H9 (cell line): ENCODE measurements around the gene KLHL10. TPM values are rescaled to one million over a fixed set of nuclear protein-coding genes. Genes with fewer than 3 reads are reported as not detected.
A peak's percentile ranks its signal among the peaks of the same experiment; 100 is the strongest.

Experiments
- DNase-seq: peaks from one replicate; pipeline ENCODE4 v3.0.0-alpha.2; 2017
- H2AFZ ChIP-seq: one replicate; pipeline ENCODE4 v1.6.1; 2013; ENCODE audit warnings: mild to moderate bottlenecking, low read length, control low read depth, moderate library complexity
- H2AK5ac ChIP-seq: 2 replicates; pipeline ENCODE4 v1.6.1; 2013; ENCODE audit warnings: low read length, control low read depth, mixed read lengths; ENCODE audit not compliant: insufficient read length
- H2BK120ac ChIP-seq: one replicate; pipeline ENCODE4 v1.6.1; 2013; ENCODE audit warnings: low read depth, mild to moderate bottlenecking, low read length, control low read depth, inconsistent platforms; ENCODE audit not compliant: poor library complexity, severe bottlenecking
- H2BK12ac ChIP-seq: 2 replicates; pipeline ENCODE4 v1.6.1; 2013; ENCODE audit warnings: low read length, control low read depth, mixed read lengths, low read depth; ENCODE audit not compliant: insufficient read length
- H2BK15ac ChIP-seq: 2 replicates; pipeline ENCODE4 v1.6.1; 2013; ENCODE audit warnings: low read depth, low read length, control low read depth
- H2BK20ac ChIP-seq: one replicate; pipeline ENCODE4 v1.6.1; 2013; ENCODE audit warnings: low read depth, mild to moderate bottlenecking, low read length, control low read depth, inconsistent platforms; ENCODE audit not compliant: poor library complexity, severe bottlenecking
- H2BK5ac ChIP-seq: 2 replicates; pipeline ENCODE4 v1.6.1; 2013; ENCODE audit warnings: low read length, control low read depth, mixed read lengths; ENCODE audit not compliant: insufficient read length
- H3K14ac ChIP-seq: 2 replicates; pipeline ENCODE4 v1.6.1; 2013; ENCODE audit warnings: low read length, control low read depth; ENCODE audit not compliant: insufficient read depth
- H3K18ac ChIP-seq: 2 replicates; pipeline ENCODE4 v1.6.1; 2013; ENCODE audit warnings: low read depth, mild to moderate bottlenecking, mixed read lengths, low read length, control low read depth; ENCODE audit not compliant: insufficient read length
- H3K23ac ChIP-seq: 2 replicates; pipeline ENCODE4 v1.6.1; 2013; ENCODE audit warnings: low read length, control low read depth, mixed read lengths, low read depth; ENCODE audit not compliant: insufficient read length
- H3K23me2 ChIP-seq: 2 replicates; pipeline ENCODE4 v1.6.1; 2013; ENCODE audit warnings: low read depth, mild to moderate bottlenecking, mixed read lengths, low read length, control low read depth; ENCODE audit not compliant: insufficient read length, poor library complexity, severe bottlenecking
- H3K27ac ChIP-seq: 2 replicates; pipeline ENCODE4 v1.5.1; 2013; ENCODE audit warnings: low read length, control low read depth, mixed read lengths, low read depth; ENCODE audit not compliant: insufficient read length
- H3K27me3 ChIP-seq: 2 replicates; pipeline ENCODE4 v1.6.1; 2013; ENCODE audit warnings: low read length, control low read depth, inconsistent platforms; ENCODE audit not compliant: insufficient read depth
- H3K4ac ChIP-seq: 2 replicates; pipeline ENCODE4 v1.6.1; 2013; ENCODE audit warnings: low read depth, mild to moderate bottlenecking, control low read depth, inconsistent platforms, low read length, moderate library complexity
- H3K4me1 ChIP-seq: 2 replicates; pipeline ENCODE4 v1.6.1; 2013; ENCODE audit warnings: low read length, control low read depth, inconsistent platforms; ENCODE audit not compliant: insufficient read depth
- H3K4me2 ChIP-seq: 2 replicates; pipeline ENCODE4 v1.6.1; 2013; ENCODE audit warnings: low read length, control low read depth, mixed read lengths; ENCODE audit not compliant: insufficient read length, insufficient read depth
- H3K56ac ChIP-seq: 2 replicates; pipeline ENCODE4 v1.6.1; 2013; ENCODE audit warnings: low read depth, mild to moderate bottlenecking, mixed read lengths, low read length, control low read depth; ENCODE audit not compliant: insufficient read length
- H3K79me1 ChIP-seq: 2 replicates; pipeline ENCODE4 v1.6.1; 2013; ENCODE audit warnings: low read depth, mild to moderate bottlenecking, moderate library complexity, low read length, control low read depth, inconsistent platforms; ENCODE audit not compliant: insufficient read depth, poor library complexity, severe bottlenecking
- H3K79me2 ChIP-seq: 2 replicates; pipeline ENCODE4 v1.6.1; 2013; ENCODE audit warnings: low read length, control low read depth, inconsistent platforms; ENCODE audit not compliant: insufficient read depth
- H3K9ac ChIP-seq: 2 replicates; pipeline ENCODE4 v1.6.1; 2013; ENCODE audit warnings: low read length, control low read depth, mixed read lengths; ENCODE audit not compliant: insufficient read length; ENCODE audit errors: extremely low read depth
- H3K9me3 ChIP-seq: one replicate; pipeline ENCODE4 v1.6.1; 2013; ENCODE audit warnings: low read depth, low read length, inconsistent platforms; ENCODE audit not compliant: control insufficient read depth
- H3T11ph ChIP-seq: one replicate; pipeline ENCODE4 v1.6.1; 2013; ENCODE audit warnings: mild to moderate bottlenecking, low read length, control low read depth, inconsistent platforms
- H4K20me1 ChIP-seq: one replicate; pipeline ENCODE4 v1.6.1; 2013; ENCODE audit not compliant: control insufficient read depth, insufficient read length, insufficient read depth
- H4K5ac ChIP-seq: 2 replicates; pipeline ENCODE4 v1.6.1; 2013; ENCODE audit warnings: low read depth, mild to moderate bottlenecking, mixed read lengths, low read length, control low read depth; ENCODE audit not compliant: insufficient read length
- H4K8ac ChIP-seq: replicated peaks from 2 replicates; pipeline ENCODE4 v1.6.1; 2013; ENCODE audit warnings: low read length, control low read depth, mixed read lengths, low read depth; ENCODE audit not compliant: insufficient read length
- H4K91ac ChIP-seq: 2 replicates; pipeline ENCODE4 v1.6.1; 2013; ENCODE audit warnings: low read depth, mild to moderate bottlenecking, moderate library complexity, mixed read lengths, low read length, control low read depth; ENCODE audit not compliant: insufficient read length
- H3K27ac Mint-ChIP-seq, 3 experiments: 2 replicates in 2 of 3; 3 replicates in 1 of 3; pipeline ENCODE4 v1.8.0; 2020 to 2021; ENCODE audit warnings: mixed read lengths in 3 of 3, mild to moderate bottlenecking in 1 of 3, moderate library complexity in 1 of 3
- H3K27me3 Mint-ChIP-seq: 2 replicates; pipeline ENCODE4 v1.8.0; 2021; ENCODE audit warnings: low read depth, mild to moderate bottlenecking, moderate library complexity, mixed read lengths
- H3K36me3 Mint-ChIP-seq, 3 experiments: 2 replicates in 2 of 3; 3 replicates in 1 of 3; pipeline ENCODE4 v1.8.0; 2020 to 2021; ENCODE audit warnings: low read depth in 3 of 3, mixed read lengths in 3 of 3; ENCODE audit not compliant: insufficient read depth in 1 of 3
- H3K4me1 Mint-ChIP-seq, 2 experiments: 2 replicates each; pipeline ENCODE4 v1.8.0; 2020; ENCODE audit warnings: mixed read lengths in 2 of 2
- H3K4me3 Mint-ChIP-seq, 2 experiments: 2 replicates in 1 of 2; 3 replicates in 1 of 2; pipeline ENCODE4 v1.8.0; 2020 to 2021; ENCODE audit warnings: mild to moderate bottlenecking in 2 of 2, mixed read lengths in 2 of 2, moderate library complexity in 1 of 2
- H3K9me3 Mint-ChIP-seq, 2 experiments: 2 replicates in 1 of 2; 3 replicates in 1 of 2; pipeline ENCODE4 v1.8.0; 2020; ENCODE audit warnings: mild to moderate bottlenecking in 2 of 2, mixed read lengths in 2 of 2, moderate library complexity in 1 of 2
- WGBS: extraction: QIAGEN DNeasy Blood & Tissue Kit; methylation state at CpG from one replicate; pipeline ENCODE4 v1.1.7; 2013; ENCODE audit warnings: missing lambda C conversion rate, low lambda C conversion rate, mixed read lengths; ENCODE audit not compliant: insufficient read length; ENCODE audit errors: extremely low coverage; 5-methylcytosine and 5-hydroxymethylcytosine counted together
- total RNA-seq: library from RNA; stranded (reverse); gene quantifications from 2 replicates; pipeline ENCODE4 v1.2.1, GENCODE V29; 2021
- TF ChIP-seq, protein P1 (sequence below): fragments of 200-600 bp; sonication (generic); conservative IDR thresholded peaks from 3 replicates; pipeline ENCODE4 v1.8.0; 2021; ENCODE audit warnings: antibody characterized with exemption, mild to moderate bottlenecking

The KLHL10 gene
- total RNA-seq, 1 experiment from 2014 or later: 0.46 TPM

DNA sequence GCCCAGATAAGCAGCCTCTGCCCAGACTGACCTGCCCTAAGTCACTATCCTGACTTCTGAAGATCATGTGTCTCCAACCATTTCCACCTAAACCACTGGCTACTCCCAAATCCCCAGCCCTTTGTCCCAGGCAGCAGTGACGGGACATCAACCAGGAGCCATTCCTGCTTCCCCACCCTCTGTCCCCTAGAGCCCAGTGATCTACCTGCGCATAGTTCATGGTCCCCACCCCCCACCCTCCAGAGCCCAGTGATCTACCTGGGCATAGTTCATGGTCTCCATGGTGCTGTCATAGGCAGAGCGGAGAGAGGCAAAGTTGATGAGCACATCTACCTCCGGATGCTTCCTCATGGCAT is 54.4 kb downstream of the KLHL10 start:
- Histone ChIP-seq H3K18ac (no peak overlapping the region), H3K27me3 (no peaks in the 10 kb centered on the region), H2BK20ac (no peak overlapping the region), H2BK5ac (no peak overlapping the region), H2BK12ac (no peak overlapping the region), H3K23me2 (no peaks in the 10 kb centered on the region), H3K4me1 (no peaks in the 10 kb centered on the region), H3K27ac (no peak overlapping the region), H2BK120ac (no peak overlapping the region), H4K91ac (no peak overlapping the region), H4K20me1 (no peaks in the 10 kb centered on the region), H4K8ac (peak overlapping the region; percentile 39), H3K79me1 (no peaks in the 10 kb centered on the region), H2BK15ac (no peak overlapping the region), H3K23ac (no peak overlapping the region), H3K56ac (no peak overlapping the region), H3K14ac (no peak overlapping the region), H3K4me2 (no peak overlapping the region), H2AFZ (no peak overlapping the region), H3K9me3 (no peaks in the 10 kb centered on the region), H3T11ph (no peak overlapping the region), H3K4ac (no peak overlapping the region), H3K9ac (no peak overlapping the region), H2AK5ac (no peak overlapping the region), H3K79me2 (peaks cover 2% of the 10 kb centered on the region; the same call in 1 of the 2 replicates), H4K5ac (no peak overlapping the region)
- peaks cover 64 to 85% (median 79%) of the 10 kb centered on the region in 3 experiments; a peak in 6 of 7 replicates for H3K36me3 Mint-ChIP-seq
- no peaks in the 10 kb centered on the region for H3K4me1 Mint-ChIP-seq
- peak overlapping the region in 2 of 3 experiments; percentile 43 to 65; a peak in 3 of 7 replicates for H3K27ac Mint-ChIP-seq
- no CpG with 5 or more reads among the region's 4 CpGs for WGBS
- no peak for DNase-seq
- no peak overlapping the region for H3K4me3 Mint-ChIP-seq
- TF ChIP-seq, protein P1, sequence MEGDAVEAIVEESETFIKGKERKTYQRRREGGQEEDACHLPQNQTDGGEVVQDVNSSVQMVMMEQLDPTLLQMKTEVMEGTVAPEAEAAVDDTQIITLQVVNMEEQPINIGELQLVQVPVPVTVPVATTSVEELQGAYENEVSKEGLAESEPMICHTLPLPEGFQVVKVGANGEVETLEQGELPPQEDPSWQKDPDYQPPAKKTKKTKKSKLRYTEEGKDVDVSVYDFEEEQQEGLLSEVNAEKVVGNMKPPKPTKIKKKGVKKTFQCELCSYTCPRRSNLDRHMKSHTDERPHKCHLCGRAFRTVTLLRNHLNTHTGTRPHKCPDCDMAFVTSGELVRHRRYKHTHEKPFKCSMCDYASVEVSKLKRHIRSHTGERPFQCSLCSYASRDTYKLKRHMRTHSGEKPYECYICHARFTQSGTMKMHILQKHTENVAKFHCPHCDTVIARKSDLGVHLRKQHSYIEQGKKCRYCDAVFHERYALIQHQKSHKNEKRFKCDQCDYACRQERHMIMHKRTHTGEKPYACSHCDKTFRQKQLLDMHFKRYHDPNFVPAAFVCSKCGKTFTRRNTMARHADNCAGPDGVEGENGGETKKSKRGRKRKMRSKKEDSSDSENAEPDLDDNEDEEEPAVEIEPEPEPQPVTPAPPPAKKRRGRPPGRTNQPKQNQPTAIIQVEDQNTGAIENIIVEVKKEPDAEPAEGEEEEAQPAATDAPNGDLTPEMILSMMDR: no peak
- no peaks in the 10 kb centered on the region for H3K9me3 Mint-ChIP-seq
- no peaks in the 10 kb centered on the region; the same call in 1 of the 2 replicates for H3K27me3 Mint-ChIP-seq
